Activated naive CD8-positive, alpha-beta T cell treated with anti-CD3 and anti-CD28 coated beads, Interleukin-2, amount 10 ng/mL, durations not matched to agents 7 days and 5 days (primary cell): ENCODE data around the gene LARGE2. TPM values are rescaled to one million over a fixed set of nuclear protein-coding genes. Genes with fewer than 3 reads are reported as not detected.

Experiments
- ATAC-seq: fragments of 150-1000 bp; cut with Tn5 transposase; one replicate; pipeline ENCODE4 v1.10.0; 2021; ENCODE audit warnings: low read depth, moderate library complexity
- POLR2A ChIA-PET: fragments of 350-600 bp; sonication (Branson Sonifier 250); formaldehyde crosslinking; loops from one replicate; lab custom pipeline; 2021; ENCODE audit warnings: antibody characterized with exemption; lab: Charles Lee
- DNase-seq: peaks from one replicate; pipeline ENCODE4 v3.0.0; 2021
- H3K27ac Mint-ChIP-seq: one replicate; pipeline ENCODE4 v1.8.0; 2022; ENCODE audit warnings: mild to moderate bottlenecking, mixed read lengths
- H3K27me3 Mint-ChIP-seq: one replicate; pipeline ENCODE4 v1.8.0; 2022; ENCODE audit warnings: mild to moderate bottlenecking, moderate library complexity, mixed read lengths
- H3K36me3 Mint-ChIP-seq: one replicate; pipeline ENCODE4 v1.8.0; 2021; ENCODE audit warnings: mild to moderate bottlenecking, mixed read lengths
- H3K4me1 Mint-ChIP-seq: one replicate; pipeline ENCODE4 v1.8.0; 2021; ENCODE audit warnings: mixed read lengths
- H3K4me3 Mint-ChIP-seq: one replicate; pipeline ENCODE4 v1.8.0; 2022; ENCODE audit warnings: mild to moderate bottlenecking, moderate library complexity, mixed read lengths
- H3K9me3 Mint-ChIP-seq: one replicate; pipeline ENCODE4 v1.8.0; 2021; ENCODE audit warnings: mixed read lengths
- total RNA-seq, 2 experiments: library from RNA; stranded (reverse); gene quantifications; one replicate each; pipeline ENCODE4 v1.2.3, GENCODE V29; 2021

The LARGE2 gene
- total RNA-seq, 2 experiments from 2014 or later, result 2.5 to 2.7 TPM

DNA sequence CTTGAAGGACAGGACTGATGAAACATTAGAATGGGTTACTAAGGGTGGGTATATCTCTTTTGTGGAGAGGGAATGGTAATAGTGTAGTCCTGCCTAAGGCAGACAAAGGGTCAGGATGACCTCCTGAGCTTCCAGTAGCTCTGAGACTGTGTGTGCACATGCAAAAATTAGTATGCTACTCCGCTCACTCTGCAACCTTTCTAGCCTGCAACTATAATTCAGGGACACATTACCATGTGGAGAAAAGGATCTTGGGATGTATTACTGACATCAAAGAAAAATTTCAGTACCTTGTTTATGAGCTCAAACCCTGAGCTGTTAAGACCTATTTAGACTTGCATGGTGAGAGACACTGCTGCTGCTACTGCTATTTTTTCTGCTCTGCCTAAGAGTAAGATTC lies 25.4 kb downstream of the LARGE2 start:
- H3K4me1 Mint-ChIP-seq, result no peaks in the 10 kb centered on the region
- POLR2A ChIA-PET, result no interaction called here
- H3K27ac Mint-ChIP-seq, result no peak overlapping the region
- no peaks in the 10 kb centered on the region for H3K27me3 Mint-ChIP-seq
- DNase-seq (no peak), ATAC-seq (no peak)
- peaks cover 15% of the 10 kb centered on the region for H3K36me3 Mint-ChIP-seq
- H3K4me3 Mint-ChIP-seq, result no peak overlapping the region
- H3K9me3 Mint-ChIP-seq, result no peaks in the 10 kb centered on the region

DNA sequence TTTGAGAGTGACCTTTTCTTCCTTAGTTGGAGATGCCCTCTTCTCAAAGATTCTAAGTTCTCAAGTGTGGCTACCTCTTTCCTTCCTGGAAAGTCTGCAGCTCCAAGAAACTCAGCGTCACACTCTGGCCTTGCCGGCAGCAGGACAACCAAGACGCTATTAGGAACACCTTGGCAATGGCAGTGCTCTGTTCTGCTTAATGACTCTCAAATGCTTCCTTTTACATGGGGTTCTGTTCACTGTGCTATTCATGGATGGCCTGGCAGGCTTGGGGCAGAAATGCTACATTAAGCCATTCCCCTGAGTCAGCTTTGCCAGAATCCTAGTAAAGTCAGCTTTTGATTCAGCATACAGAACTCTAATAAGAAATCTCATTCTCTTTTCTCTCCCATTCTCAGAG lies 25.9 kb downstream of the LARGE2 start:
- Mint-ChIP-seq H3K4me3 (no peak overlapping the region), H3K4me1 (no peaks in the 10 kb centered on the region), H3K9me3 (no peaks in the 10 kb centered on the region), H3K36me3 (peaks cover 15% of the 10 kb centered on the region), H3K27ac (no peak overlapping the region), H3K27me3 (no peaks in the 10 kb centered on the region)
- ATAC-seq (no peak), DNase-seq (no peak)
- POLR2A ChIA-PET, result interaction anchor here (0.6 kb wide), 1 partner anchor 9 kb away, joined by 4 read pairs; no protein-coding TSS in a partner anchor

DNA sequence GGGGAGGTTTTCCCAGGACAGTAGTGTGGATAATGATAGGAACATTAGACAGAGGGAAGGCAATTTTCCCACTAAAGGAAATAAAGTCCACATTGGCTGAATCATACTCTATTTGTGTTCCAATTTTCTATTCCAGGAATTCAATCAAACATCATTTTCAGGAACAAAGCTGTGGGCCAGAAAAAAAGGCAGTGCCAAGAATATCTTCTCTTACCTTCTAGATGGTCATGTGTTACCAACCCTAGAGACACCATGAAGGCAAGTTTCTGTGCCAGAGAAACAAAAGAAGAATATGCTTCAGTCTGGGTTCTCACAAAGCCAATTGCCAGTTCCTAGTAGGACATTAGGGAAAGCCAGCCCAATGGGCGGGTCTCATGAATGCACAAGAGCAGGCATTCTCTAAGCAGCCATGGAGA lies 27.5 kb downstream of the LARGE2 start:
- DNase-seq (no peak), ATAC-seq (no peak)
- peaks cover 15% of the 10 kb centered on the region for H3K36me3 Mint-ChIP-seq
- POLR2A ChIA-PET, result no interaction called here
- no peak overlapping the region for H3K27ac Mint-ChIP-seq
- H3K27me3 Mint-ChIP-seq, result no peaks in the 10 kb centered on the region
- no peaks in the 10 kb centered on the region for H3K9me3 Mint-ChIP-seq
- no peak overlapping the region for H3K4me3 Mint-ChIP-seq
- no peaks in the 10 kb centered on the region for H3K4me1 Mint-ChIP-seq

DNA sequence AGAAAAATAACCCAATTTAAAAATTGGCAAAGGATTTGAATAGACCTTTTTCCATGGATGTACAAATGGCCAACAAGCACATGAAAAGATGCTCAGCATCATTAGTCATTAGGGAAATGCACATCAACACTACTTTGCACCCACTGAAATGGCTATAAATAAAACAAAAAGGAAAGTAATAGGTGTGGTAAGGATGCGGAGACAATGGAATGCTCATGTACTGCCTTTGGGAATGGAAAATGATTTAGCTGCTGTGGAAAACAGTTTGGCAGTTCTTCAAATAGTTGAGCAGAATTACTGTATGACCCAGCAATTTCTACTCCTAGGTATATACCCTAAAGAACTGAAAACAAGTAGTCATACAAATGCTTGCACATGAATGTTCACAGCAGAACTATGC lies 37.4 kb downstream of the LARGE2 start:
- no peak overlapping the region for H3K4me3 Mint-ChIP-seq
- POLR2A ChIA-PET, result no interaction called here
- no peaks in the 10 kb centered on the region for H3K4me1 Mint-ChIP-seq
- H3K27ac Mint-ChIP-seq, result no peak overlapping the region
- no peak for DNase-seq
- no peak for ATAC-seq
- peaks cover 9% of the 10 kb centered on the region for H3K36me3 Mint-ChIP-seq
- H3K9me3 Mint-ChIP-seq, result no peaks in the 10 kb centered on the region
- H3K27me3 Mint-ChIP-seq, result no peaks in the 10 kb centered on the region

DNA sequence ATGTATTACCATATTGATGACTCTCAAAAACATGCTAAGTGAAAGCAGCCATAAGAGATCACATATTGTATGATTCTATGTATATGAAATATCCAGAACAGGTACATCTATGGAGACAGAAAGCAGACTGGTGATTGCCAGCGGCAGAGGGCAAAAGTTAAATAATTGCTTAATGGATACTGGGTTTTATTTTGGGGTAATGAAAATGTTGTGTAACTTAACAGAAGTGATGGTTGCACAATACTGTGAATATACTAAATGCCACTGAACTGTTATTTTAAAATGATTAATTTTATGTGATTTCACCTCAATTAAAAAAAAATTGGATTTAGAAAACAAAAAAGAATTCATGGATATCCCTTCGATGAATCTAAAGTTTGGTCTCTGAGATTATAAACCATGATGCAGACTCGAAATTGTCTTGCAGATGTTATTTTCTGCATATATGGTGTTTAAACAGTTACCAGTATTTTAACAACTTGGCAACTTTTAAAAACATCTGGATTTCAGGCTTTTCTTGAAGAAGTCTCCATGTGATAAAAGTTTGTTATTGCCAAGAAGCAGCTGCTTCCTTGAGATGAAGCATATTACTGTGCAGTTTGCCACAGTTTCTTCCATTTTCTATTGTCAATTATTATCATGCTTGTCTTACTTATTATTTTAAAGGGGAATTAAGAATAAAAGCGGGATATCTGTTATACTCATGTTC lies 38.1 kb downstream of the LARGE2 start:
- POLR2A ChIA-PET, result no interaction called here
- Mint-ChIP-seq H3K27ac (no peak overlapping the region), H3K27me3 (no peaks in the 10 kb centered on the region), H3K9me3 (no peaks in the 10 kb centered on the region), H3K4me3 (no peak overlapping the region), H3K4me1 (no peaks in the 10 kb centered on the region), H3K36me3 (peaks cover 9% of the 10 kb centered on the region)
- DNase-seq (no peak), ATAC-seq (no peak)

DNA sequence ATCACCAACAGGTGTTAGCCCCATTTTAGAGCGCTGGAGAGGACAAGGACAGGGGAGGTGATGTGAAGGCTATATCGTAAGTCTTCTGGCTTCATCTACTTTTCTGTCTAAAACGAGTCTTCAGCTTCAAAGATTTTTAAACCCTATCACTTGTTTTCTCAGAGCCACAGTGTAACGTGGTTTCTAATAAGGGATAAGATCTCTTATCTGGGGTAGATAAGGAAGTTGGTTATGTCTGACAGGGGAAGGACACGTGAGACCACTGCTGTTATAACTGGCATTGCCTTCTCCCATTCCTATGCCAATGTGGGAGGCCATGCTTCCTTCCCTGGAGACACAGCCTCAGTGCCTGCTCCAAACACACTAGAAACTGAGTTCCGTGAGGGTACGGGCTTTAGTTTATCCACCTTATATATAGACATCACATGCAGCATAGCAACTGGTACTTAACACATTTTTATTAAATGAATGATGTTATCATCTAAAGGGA lies 39.3 kb downstream of the LARGE2 start:
- no peak for ATAC-seq
- peaks cover 9% of the 10 kb centered on the region for H3K36me3 Mint-ChIP-seq
- no peak overlapping the region for H3K27ac Mint-ChIP-seq
- no peaks in the 10 kb centered on the region for H3K27me3 Mint-ChIP-seq
- no peaks in the 10 kb centered on the region for H3K4me1 Mint-ChIP-seq
- no peak overlapping the region for H3K4me3 Mint-ChIP-seq
- no peaks in the 10 kb centered on the region for H3K9me3 Mint-ChIP-seq
- POLR2A ChIA-PET, result no interaction called here
- no peak for DNase-seq

DNA sequence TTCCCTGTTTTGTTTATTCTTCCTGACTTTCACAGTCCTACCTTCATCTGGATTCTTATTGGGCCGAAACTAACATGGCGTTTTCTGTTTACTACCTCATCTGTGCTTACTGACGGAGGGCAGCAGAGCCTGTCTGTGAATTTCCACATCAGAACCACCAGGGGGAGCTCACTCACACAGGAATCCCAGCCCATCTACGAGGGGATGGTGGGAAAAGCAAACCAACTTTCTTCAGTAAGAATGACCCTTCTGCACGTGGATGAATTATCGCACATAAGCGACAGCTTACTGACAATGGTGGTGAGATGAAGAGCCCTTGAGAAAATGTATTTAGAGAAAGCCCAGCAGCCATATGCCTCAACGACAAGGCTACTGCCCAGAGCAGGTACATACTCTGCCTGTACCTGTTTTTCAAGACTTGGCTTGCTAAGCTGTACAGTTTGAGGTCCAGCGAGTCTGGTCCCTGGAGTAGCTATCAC lies 42.5 kb downstream of the LARGE2 start:
- POLR2A ChIA-PET, result interaction anchor here (1.1 kb wide), 2 partner anchors 136 to 194 kb away, joined by 3 read pairs; no protein-coding TSS in a partner anchor
- H3K4me3 Mint-ChIP-seq, result no peak overlapping the region
- peak; percentile 81 for ATAC-seq

DNA sequence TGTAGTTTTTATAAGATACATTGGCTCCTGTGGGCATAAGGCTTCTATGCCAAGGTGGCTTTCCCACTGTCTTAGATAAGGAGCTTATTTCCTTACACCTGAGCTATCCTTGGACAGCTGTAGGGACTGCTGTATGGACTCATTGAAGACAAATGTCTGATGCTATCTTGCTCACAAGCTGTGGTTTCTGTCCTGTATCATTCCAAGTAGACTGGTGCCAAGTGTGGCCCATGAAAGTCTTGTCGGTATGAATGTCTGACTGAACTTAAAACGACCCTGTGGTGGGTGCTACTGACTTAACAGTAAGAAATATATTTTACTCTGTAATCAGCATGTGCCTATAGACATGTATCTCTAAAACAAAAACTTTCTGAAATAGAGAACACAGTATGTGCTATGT lies 45.0 kb downstream of the LARGE2 start:
- Mint-ChIP-seq H3K4me1 (no peaks in the 10 kb centered on the region), H3K27me3 (no peaks in the 10 kb centered on the region), H3K36me3 (peaks cover 13% of the 10 kb centered on the region), H3K9me3 (no peaks in the 10 kb centered on the region), H3K27ac (no peak overlapping the region), H3K4me3 (no peak overlapping the region)
- POLR2A ChIA-PET, result interaction anchor here (0.7 kb wide), 1 partner anchor 364 kb away, joined by 3 read pairs; no protein-coding TSS in a partner anchor
- DNase-seq, result no peak
- ATAC-seq, result no peak

More for the DNA sequence above, 42.5 kb downstream of the LARGE2 start:
- Mint-ChIP-seq H3K27ac (no peak overlapping the region), H3K4me1 (no peaks in the 10 kb centered on the region), H3K27me3 (no peaks in the 10 kb centered on the region), H3K9me3 (no peaks in the 10 kb centered on the region), H3K36me3 (peaks cover 16% of the 10 kb centered on the region)
- peak; percentile 33 for DNase-seq

DNA sequence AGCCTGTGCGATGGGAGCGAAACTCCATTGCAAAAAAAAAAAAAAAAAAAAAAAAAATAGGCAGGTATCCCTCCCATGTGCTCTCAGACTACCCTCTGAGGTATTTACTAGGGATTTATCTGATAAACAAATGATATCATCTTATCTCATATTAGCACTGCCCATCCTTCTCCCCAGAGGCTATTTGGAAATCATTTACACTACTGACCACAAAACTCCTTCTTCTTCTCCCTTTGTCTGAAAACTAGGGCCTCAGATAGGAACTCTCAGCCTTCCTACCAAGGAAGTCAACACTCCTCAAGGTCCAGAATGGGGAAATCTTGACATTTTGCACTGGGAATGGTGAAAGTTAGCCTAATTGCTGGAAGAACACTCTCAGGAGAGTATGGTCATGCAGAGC lies 46.4 kb downstream of the LARGE2 start:
- H3K4me3 Mint-ChIP-seq, result no peak overlapping the region
- H3K9me3 Mint-ChIP-seq, result no peaks in the 10 kb centered on the region
- no peak overlapping the region for H3K27ac Mint-ChIP-seq

DNA sequence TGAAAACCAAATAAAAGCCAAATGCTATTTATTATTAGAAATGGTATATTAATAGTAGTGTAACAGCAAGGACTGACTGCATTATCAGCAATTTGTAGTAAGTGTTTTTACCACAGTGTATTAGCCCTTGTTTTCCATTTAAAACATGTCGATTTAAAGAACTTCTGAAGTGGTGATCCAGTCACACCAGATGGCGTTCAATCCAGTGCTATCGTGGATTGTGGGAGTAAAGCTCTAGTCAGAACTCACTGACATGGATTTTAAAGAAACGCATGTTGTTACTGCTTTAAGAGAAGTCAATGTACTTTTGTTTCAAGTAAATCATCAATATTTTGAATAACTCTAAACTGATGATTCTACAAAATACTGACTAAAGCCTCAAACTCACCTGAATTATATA lies 51.1 kb downstream of the LARGE2 start:
- Mint-ChIP-seq H3K9me3 (no peaks in the 10 kb centered on the region), H3K36me3 (peaks cover 13% of the 10 kb centered on the region), H3K27ac (no peak overlapping the region), H3K27me3 (no peaks in the 10 kb centered on the region), H3K4me1 (no peaks in the 10 kb centered on the region), H3K4me3 (no peak overlapping the region)
- no peak for DNase-seq
- ATAC-seq, result no peak
- POLR2A ChIA-PET, result no interaction called here

More for the DNA sequence above, 46.4 kb downstream of the LARGE2 start:
- H3K36me3 Mint-ChIP-seq, result peaks cover 13% of the 10 kb centered on the region
- DNase-seq, result no peak
- H3K4me1 Mint-ChIP-seq, result no peaks in the 10 kb centered on the region
- no peaks in the 10 kb centered on the region for H3K27me3 Mint-ChIP-seq
- POLR2A ChIA-PET, result no interaction called here
- no peak for ATAC-seq

DNA sequence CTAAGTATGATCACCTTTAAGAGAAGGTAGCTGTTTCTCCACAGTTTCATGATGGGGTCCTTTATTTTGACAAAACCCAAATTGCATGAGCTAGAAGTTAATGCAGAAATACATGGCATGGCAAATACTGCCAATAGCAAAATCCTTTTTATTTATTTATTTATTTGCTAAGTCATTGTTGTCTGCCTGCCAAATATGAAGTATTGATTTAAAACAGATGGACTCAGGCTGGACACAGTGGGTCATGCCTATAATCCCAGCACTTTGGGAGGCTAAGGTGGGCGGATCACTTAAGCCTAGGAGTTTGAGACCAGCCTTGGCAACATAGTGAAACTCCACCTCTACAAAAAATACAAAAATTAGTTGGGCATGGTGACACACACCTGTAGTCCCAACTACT lies 52.4 kb downstream of the LARGE2 start:
- ATAC-seq, result no peak
- POLR2A ChIA-PET, result no interaction called here
- DNase-seq, result no peak
- no peak overlapping the region for H3K27ac Mint-ChIP-seq
- no peaks in the 10 kb centered on the region for H3K4me1 Mint-ChIP-seq
- H3K4me3 Mint-ChIP-seq, result no peak overlapping the region
- peaks cover 11% of the 10 kb centered on the region for H3K36me3 Mint-ChIP-seq
- H3K9me3 Mint-ChIP-seq, result no peaks in the 10 kb centered on the region
- no peaks in the 10 kb centered on the region for H3K27me3 Mint-ChIP-seq

Other genes with a start within 250 kb of the LARGE2 start
- gene SLC35C1, start 117.5 kb upstream of the LARGE2 start, total RNA-seq, result 10 to 100 TPM; 18.0 to 20.2 TPM
- 10 to 100 TPM; 32.4 to 36.9 TPM for gene CRY2, start 75.2 kb upstream of the LARGE2 start, total RNA-seq
- gene MAPK8IP1, start 37.0 kb upstream of the LARGE2 start, total RNA-seq, result under 1 TPM; 0.85 to 0.86 TPM
- 1 to 10 TPM; 3.9 TPM for gene FREY1, start 15.4 kb upstream of the LARGE2 start, total RNA-seq
- gene PEX16, start 4.8 kb upstream of the LARGE2 start, total RNA-seq, result 10 to 100 TPM; 49.4 to 61.5 TPM
- 10 to 100 TPM; 45.4 to 49.0 TPM for gene PHF21A, start 198.8 kb downstream of the LARGE2 start, total RNA-seq